NCI-H2227 (cell line): ENCODE data around the gene SLC6A15.

Experiments used
- DNase-seq: peaks from one replicate; lab custom pipeline; 2025; ENCODE audit not compliant: unreplicated experiment; lab: John Stamatoyannopoulos, UW

The SLC6A15 gene

DNA sequence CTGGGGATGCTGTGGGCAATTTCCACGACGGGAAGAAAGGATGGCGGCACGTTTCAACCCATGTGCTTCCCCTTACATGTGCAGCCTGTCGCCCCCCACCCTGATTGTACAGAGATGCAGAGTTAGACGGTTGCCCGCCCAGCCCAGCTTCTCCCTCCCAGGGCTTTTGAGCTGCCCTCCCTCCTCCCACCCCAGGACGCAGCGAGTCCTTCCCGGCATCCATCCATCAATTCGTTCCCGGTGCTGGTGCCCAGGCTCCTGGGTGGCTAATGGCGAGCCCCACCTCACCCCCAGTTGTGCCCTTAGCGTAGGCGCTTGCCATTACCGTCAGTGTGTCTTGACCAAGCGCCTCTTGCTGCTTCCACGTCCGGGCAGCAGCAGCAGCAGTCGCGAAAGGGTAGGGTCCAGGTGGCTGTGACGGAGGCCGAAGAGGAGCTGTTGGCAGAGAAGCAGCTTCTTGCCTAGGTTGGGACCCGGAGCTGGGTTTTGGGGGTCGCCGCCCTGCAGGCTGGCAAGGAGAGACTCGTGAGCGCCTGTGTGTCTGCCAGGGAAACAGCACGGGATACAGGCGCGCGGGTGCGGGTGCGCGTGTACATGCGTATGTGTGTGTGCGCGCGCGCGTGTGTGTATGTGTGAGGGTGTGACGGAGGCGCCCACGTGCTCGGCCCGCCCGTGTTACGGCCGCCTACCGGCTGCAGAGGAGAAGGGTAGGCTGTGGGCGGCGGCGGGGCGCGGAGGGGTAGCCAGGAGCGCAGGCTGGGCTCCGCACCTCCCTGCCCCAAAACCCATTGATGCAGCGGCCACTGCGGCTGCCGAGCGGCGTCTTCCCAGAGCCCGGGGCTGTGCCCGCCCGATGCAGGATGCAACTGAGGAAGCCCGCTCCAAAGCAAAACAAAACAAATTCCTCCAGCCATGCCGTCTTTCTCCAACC lies at the start of gene SLC6A15:
SLC6A15 (minus strand) TSS at position 602 of the 931 bp plus-strand sequence. CDS start 20,679 bp downstream, outside the sequence.
- DNase-seq = peak; percentile 96

- no peak for DNase-seq
These were observed 48.3 kb upstream of the SLC6A15 start for GRCh38 chr12:84960918-84961317.

DNA sequence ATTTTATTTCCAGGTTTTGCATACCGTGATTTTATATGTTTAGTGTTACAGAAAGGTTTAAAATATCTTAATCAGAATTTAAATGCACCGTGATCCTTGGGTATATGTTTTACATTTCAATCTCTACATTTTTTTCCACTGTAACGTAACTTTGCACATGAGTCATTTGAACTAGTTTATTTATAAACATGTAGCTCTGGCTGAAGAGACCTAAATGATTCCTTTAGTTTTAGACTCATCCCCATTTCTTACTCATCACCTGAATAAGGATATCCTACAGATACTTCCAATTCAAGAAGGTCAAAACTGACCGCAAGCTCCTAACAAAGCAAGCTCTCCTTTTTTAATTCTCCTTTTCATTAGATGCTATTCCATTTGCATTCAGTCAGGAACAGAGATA lies 42.7 kb upstream of the SLC6A15 start:
- no peak for DNase-seq

DNA sequence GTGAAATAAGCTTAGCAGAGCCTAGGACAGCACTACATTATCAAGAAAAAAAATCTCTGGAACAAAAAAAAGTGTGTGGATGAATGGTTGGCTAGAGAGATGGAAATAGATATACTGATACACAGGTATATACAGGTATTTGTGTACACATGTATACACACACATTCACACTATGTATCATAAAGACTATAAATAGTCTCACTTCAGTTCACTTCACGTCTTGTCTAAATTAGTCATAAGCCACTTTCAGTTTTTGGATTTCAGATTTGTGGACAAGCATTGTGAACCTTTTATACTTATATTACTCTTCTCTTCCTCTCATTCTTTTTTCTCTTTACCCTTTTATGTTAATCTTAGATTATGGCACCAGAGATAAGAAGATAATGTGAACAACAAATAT lies 41.8 kb upstream of the SLC6A15 start:
- no peak for DNase-seq

- DNase-seq = no peak
These were observed 38.5 kb upstream of the SLC6A15 start for GRCh38 chr12:84950971-84951546.

DNA sequence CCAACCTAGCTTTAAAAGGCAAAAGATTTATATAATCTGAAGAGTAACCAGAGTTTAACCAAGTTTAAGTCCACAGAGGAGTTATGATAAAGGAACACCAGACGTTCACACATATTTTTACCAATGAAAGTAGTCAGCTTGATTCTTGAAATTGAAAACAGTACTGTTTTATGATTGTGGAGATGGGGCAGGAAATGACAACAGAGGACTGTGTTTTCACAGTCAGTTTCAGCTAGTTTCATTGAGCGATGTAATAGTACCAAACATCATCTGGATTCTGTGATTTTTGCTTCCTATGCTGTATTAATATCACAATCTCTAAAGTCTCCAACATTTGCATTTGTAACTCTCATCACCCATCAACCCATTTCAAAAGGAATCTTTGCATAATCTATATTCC lies 34.2 kb upstream of the SLC6A15 start:
- DNase-seq = no peak

DNA sequence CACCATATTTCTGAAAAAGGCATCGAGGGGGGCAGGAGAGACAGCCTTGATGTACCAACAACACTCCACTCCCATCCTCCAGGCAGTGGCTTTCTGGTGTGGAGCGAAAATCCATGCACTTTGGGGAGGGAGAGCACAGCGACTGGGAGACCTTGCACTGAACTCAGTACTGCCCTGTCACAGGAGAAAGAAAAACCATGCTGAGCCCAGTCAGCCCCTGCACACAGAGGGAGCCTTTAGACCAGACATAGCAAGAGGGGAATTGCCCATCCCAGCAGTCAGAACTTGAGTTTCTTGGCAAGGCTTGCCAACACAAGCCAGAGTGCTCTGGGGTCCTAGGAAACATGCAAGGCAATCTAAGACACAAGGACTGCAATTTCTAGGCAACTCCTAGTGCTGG lies 24.8 kb upstream of the SLC6A15 start:
- no peak for DNase-seq

GRCh38 chr12:84929501-84929900 lies 16.9 kb upstream of the SLC6A15 start:
- DNase-seq = no peak

DNA sequence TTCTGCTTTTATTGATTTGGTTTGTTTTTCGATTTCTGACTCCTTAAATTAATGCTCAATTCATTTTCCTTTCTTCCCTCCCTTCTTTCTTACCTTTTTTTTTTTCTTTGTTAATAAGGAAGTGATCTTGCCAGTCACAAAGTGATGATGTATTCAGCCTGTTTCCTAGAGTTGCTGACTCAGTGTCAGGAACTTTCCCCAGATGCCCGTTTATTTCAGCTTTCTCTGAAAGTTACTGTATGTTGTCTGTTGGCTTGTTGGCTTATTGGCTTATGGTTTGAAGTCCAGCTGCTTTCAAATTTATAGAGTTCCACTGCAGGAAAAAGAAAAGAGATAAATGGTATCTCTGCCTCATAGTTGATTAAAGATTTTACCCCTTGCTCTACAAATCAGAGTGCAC lies 12.4 kb upstream of the SLC6A15 start:
- DNase-seq = no peak

DNA sequence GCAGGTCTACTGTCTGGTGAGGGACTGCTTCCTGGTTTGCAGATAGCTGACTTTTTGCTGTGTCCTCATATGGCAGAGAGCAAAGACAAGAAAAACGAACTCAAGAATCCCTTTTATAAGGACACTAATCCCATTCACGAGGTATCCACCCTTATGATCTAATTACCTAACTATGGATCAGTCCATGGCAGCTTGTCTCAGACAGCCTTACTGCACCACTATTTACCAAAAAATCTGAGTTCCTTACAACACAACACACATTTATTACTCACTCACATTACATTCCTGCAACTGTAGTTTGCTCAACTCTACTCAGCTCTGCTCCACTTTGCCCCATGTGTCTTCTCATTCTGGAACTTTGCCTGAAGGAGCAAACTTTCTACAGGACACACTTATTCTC lies 10.1 kb upstream of the SLC6A15 start:
- DNase-seq = no peak

DNA sequence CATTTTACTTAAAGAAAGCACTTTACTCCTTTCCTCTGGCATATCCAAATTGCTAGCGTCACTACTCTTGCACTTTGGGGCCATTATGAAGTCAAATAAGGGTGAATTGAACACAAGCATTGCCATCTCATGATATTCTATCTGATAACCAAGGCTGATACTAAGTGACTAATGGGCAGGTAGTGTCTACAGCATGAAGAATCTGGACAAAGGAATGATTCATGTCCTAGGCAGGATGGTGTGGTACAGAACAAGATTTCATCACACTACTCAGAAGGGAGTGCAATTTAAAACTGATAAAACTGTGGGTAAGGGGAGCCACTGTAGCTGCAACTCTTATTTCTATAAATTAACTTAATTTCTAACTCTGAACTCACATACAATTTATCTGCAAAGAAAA lies 7.7 kb upstream of the SLC6A15 start:
- DNase-seq = no peak

DNA sequence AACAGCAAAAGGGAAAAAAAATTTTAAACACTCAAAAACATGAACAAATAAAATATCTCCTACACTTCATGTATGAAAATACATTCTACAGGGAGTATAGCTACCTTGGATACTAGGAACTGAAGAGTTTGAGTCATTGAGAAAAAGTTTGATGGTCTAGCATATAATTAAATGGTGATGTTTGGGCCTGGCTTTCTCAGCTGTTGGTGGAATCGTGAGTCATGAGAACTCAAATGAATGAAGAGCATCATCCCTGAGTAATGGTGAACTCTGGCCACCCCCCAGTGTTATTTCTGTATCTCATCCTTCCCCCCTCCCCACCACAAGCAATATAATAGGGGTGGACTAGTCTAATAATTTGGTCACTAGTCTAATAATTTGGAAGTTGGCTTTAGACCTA lies 6.7 kb upstream of the SLC6A15 start:
- DNase-seq = no peak

GRCh38 chr12:84913129-84913515 lies 523 bp upstream of the SLC6A15 start:
- peak; percentile 63 for DNase-seq

DNA sequence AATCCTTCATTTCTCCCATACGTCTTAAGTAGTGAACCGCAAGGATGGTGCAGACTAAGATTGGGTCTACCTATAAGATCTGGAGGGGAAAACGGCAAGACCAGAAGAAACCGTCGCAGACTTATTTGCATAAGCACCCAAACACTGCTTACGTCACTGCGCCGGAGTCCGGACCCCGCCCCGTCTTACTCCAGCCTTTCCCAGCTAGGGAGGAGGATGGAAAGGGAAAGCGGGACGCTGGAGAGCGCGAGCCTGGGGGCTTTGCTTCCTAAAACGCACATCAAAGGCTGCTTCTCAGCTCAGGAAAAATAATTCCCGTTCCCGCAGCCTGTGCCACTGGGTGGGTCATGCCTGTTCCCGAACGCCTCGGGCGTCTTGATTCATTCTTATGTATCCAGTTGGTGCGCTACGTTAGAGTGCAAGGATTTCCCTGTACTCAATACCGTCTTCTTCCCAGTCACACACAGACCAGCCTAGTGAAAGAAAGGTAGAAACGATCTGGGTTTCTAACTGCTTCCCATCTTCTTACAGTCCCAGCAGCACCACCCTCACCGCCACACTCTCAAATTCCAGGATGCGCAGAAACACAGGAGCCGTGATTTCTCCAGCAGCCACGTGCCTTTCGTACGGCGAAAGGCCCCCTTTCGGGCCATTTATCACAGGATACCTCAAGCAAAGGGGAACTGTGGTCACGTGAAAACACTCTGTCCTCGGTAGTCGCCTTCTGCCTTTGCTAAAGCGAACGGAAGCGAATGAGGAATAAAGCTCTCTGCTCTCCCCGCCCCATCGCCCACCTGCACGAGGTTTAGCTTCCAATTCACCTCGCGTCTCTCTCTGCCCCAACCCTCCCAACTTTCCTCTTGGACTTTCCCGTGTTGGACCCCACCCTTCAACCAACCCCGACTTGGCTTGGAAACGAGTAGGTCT lies 1.1 kb downstream of the SLC6A15 start:
- peak; percentile 90 for DNase-seq

GRCh38 chr12:84910549-84911241 lies 1.9 kb downstream of the SLC6A15 start:
- peak; percentile 70 for DNase-seq

GRCh38 chr12:84904051-84904450 lies 8.5 kb downstream of the SLC6A15 start:
- no peak for DNase-seq

DNA sequence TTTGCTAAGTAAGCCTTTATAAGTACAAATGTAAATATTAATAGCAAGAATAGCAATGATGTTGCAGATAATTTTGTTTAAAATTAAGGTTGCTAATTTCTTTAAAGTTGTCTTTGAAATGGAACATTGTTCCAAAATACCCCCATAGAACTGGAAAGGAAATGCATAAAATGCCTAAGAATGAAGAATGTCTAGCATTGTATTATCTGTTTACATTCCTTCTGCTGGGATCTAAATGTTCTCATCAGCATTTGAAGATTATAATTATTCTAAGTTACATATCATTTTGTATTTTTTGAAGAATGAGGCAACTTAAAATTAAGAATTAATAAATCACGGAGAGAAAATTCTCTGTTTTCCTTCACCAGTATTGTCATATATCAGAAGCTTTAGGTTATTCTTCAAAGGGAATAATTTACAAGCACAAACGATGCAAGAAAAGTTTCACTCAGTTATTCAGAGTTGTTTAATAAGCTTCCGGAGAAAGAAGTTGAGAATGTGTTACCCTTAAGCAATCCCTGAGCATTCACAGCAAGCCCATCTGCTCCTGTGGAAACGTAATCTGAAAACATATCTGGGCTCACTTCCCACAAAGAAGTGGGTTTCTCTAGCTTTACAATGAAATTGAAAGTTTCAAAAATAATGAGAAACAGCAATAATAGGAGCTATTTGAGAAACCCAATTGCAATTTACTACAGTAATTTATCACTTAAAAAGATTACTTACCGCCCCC lies 21.3 kb downstream of the SLC6A15 start:
- no peak for DNase-seq

DNA sequence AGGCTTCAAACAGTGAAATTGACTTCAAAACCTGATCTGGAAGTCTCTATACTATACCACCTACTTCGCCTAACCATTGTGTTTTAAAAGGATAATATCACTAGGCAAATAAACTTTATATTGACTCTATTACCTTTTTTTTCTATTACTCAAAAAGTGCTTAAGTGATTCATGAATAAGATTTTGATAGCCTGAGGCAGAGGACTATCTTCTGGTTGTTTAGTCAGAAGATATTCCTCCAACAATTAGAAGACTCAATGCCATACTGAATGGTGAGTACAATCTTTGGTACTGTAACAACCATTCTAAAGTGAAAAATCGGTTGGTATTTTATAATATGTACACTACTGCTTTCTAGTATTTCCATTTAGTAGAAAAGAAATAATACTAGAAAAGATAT lies 22.8 kb downstream of the SLC6A15 start:
- no peak for DNase-seq

- no peak for DNase-seq
These were observed 23.7 kb downstream of the SLC6A15 start for GRCh38 chr12:84888861-84889260.

GRCh38 chr12:84877340-84877739 lies 35.3 kb downstream of the SLC6A15 start:
- DNase-seq = no peak
